ENCODE results near the gene DENND6B.

Gene DENND6B

DNA sequence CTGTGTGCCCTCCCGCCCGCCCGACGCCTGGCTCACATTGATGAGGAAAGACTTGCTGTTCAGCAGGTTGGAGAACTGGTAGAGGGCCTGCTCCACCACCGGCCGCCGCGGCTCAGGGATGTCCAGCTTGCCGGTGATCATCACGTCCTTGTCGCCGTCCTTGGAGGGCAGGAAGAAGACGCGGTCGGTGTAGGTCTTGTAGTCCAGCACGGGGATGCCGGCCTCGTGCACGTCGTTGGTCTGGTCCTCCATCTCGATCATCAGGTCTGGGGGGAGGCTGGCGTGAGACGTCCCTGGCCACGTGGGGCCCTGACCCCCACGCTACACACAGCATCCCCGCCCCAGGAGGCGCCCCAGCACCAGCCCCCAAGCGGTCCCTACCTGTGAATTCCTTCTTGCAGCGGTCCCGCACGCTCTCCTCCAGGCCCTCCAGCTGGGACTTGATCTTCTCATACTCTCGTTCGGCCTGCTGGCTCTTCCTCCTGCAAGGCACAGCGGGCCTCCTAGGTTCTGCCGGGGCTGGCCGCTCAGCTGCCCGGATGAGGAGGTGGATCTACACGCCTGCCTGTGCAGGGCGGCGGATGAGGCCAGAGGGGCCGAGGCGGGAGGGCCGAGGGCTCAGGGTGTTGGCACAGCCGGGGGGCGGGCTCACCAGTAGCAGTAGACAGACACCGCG lies 46.0 kb downstream of the DENND6B start:
- no peak overlapping the region for H3K4ac ChIP-seq (ENCODE audit: low read depth, low read length)
- no peak for DNase-seq
- no peak overlapping the region for H3K4me3 ChIP-seq (ENCODE audit: low read depth, low read length)
- H2BK12ac ChIP-seq (ENCODE audit: low read length), result peak overlapping the region; percentile 9
- no peak overlapping the region for H3K14ac ChIP-seq (ENCODE audit: low read length)
- H3K18ac ChIP-seq (ENCODE audit: low read length), result no peak overlapping the region
- no peak overlapping the region for H2AFZ ChIP-seq (ENCODE audit: insufficient read depth, low read length, poor library complexity)
- no peak overlapping the region for H4K8ac ChIP-seq (ENCODE audit: low read depth, low read length)
- no peak overlapping the region for H3K4me2 ChIP-seq (ENCODE audit: low read length)
- peaks cover 10% of the 10 kb centered on the region for H3K79me2 ChIP-seq (ENCODE audit: control insufficient read depth, insufficient read depth, low read length, poor library complexity)
- H3K27me3 ChIP-seq (ENCODE audit: insufficient read depth, low read length), result no peaks in the 10 kb centered on the region
- no peak overlapping the region for H2BK120ac ChIP-seq (ENCODE audit: insufficient read depth, low read length, poor library complexity)
- no peak overlapping the region for H3K9ac ChIP-seq (ENCODE audit: low read length)
- H2BK5ac ChIP-seq (ENCODE audit: low read depth, low read length, poor library complexity), result no peak overlapping the region
- peaks cover 78 to 88% of the 10 kb centered on the region in 2 experiments for H3K36me3 ChIP-seq (ENCODE audit: control insufficient read depth in 1 of 2, insufficient read depth in 2 of 2, low read length in 2 of 2)
- H3K9me3 ChIP-seq (ENCODE audit: insufficient read depth, low read depth, low read length), result peaks cover 4% of the 10 kb centered on the region
- peaks cover 12 to 18% of the 10 kb centered on the region in 2 experiments for H3K4me1 ChIP-seq (ENCODE audit: control insufficient read depth in 1 of 2, insufficient read depth in 2 of 2, low read length in 2 of 2)
- WGBS (ENCODE audit: extremely low coverage, insufficient coverage, insufficient read length), result no CpG with 5 or more reads among the region's 47 CpGs
- peak overlapping the region; percentile 98 for H4K91ac ChIP-seq (ENCODE audit: low read depth, low read length)
- no peak overlapping the region for H3K27ac ChIP-seq (ENCODE audit: low read depth, low read length)
- H4K12ac ChIP-seq (ENCODE audit: low read depth, low read length), result no peak overlapping the region
- peaks cover 15% of the 10 kb centered on the region for H3K79me1 ChIP-seq (ENCODE audit: low read length)
- H2AK5ac ChIP-seq (ENCODE audit: low read length), result no peak overlapping the region
- no peak overlapping the region for H3K23ac ChIP-seq (ENCODE audit: low read length)

DNA sequence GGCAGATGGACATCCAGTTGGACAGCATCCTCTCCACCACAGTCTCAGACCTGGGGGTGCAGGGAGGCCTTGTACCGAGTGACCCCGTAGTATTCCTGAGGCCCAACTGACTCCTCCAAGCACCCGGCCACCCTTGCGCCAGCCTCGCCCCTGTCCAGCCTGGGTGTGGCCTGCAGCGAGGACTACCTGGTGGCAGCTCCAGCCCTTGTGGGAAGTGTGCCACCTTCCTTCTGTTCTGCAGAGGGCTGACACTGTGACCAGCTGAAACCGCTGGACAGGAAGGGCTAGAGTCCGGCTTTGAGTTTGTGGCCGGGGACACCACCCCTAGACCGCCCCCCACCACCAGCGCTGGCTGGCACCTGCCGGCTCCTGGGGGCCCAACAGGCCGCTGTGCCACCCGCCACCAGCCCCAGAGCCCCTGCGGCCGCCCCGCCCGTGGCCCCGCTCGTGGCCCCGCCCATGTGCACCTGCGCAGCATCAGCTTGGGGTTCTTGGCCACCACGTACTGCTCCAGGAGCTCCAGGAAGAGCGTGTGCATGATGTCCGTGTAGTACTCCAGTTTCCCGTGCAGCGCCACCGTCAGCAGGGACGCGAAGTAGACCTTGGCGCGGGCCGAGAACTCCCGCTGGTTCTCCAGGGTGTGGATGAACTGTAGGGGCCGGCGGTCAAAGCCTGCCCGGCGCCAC lies 46.6 kb downstream of the DENND6B start:
- Histone ChIP-seq H2AFZ (ENCODE audit: insufficient read depth, low read length, poor library complexity) (no peak overlapping the region), H3K23ac (ENCODE audit: low read length) (no peak overlapping the region), H3K79me2 (ENCODE audit: control insufficient read depth, insufficient read depth, low read length, poor library complexity) (peaks cover 10% of the 10 kb centered on the region), H2BK5ac (ENCODE audit: low read depth, low read length, poor library complexity) (no peak overlapping the region), H3K18ac (ENCODE audit: low read length) (no peak overlapping the region), H3K27ac (ENCODE audit: low read depth, low read length) (no peak overlapping the region), H4K8ac (ENCODE audit: low read depth, low read length) (no peak overlapping the region), H3K27me3 (ENCODE audit: insufficient read depth, low read length) (no peaks in the 10 kb centered on the region), H3K4me3 (ENCODE audit: low read depth, low read length) (no peak overlapping the region), H3K79me1 (ENCODE audit: low read length) (peaks cover 15% of the 10 kb centered on the region), H2BK12ac (ENCODE audit: low read length) (no peak overlapping the region), H4K91ac (ENCODE audit: low read depth, low read length) (no peak overlapping the region), H2AK5ac (ENCODE audit: low read length) (no peak overlapping the region), H3K9ac (ENCODE audit: low read length) (no peak overlapping the region), H3K4me2 (ENCODE audit: low read length) (no peak overlapping the region), H3K14ac (ENCODE audit: low read length) (no peak overlapping the region), H3K4me1 (ENCODE audit: control insufficient read depth in 1 of 2, insufficient read depth in 2 of 2, low read length in 2 of 2) (peaks cover 12 to 23% of the 10 kb centered on the region in 2 experiments), H3K36me3 (ENCODE audit: control insufficient read depth in 1 of 2, insufficient read depth in 2 of 2, low read length in 2 of 2) (peaks cover 81 to 92% of the 10 kb centered on the region in 2 experiments), H4K12ac (ENCODE audit: low read depth, low read length) (no peak overlapping the region), H3K9me3 (ENCODE audit: insufficient read depth, low read depth, low read length) (peaks cover 5% of the 10 kb centered on the region), H2BK120ac (ENCODE audit: insufficient read depth, low read length, poor library complexity) (no peak overlapping the region), H3K4ac (ENCODE audit: low read depth, low read length) (no peak overlapping the region)
- DNase-seq, result no peak
- no CpG with 5 or more reads among the region's 38 CpGs for WGBS (ENCODE audit: extremely low coverage, insufficient coverage, insufficient read length)

DNA sequence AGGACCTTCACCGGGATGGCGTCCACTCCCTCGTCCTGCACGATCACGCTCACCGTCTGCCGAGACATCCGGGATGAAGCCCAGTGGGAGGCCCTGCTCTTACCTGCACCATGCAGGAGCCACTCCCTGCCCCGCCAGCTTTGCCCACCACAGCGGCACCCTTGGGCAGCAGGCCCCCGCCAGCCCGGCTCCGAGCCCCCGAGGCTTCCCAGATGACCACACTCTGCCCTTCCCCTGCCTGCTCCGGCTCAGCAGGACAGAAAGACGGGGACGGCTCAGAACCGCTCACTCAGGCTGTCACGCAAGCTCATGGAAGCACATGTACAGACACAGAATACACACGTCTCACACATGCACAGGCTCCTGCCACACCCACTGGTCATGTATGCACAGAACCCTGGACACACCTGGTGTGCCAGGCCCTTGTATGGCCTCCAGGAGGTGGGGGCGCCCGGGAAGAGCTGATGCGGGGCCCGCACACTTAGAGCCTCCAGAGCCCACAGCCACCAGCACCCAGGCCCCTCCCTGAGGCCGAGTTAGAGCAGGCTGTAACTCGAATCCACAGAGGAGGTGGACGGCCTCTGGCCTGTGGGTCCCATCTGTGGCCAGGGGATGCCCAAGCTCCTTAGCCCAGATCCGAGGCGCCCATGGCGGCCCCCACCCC lies 47.7 kb downstream of the DENND6B start:
- no peak overlapping the region for H2BK5ac ChIP-seq (ENCODE audit: low read depth, low read length, poor library complexity)
- no peak overlapping the region for H3K4me2 ChIP-seq (ENCODE audit: low read length)
- no peaks in the 10 kb centered on the region for H3K27me3 ChIP-seq (ENCODE audit: insufficient read depth, low read length)
- H3K79me2 ChIP-seq (ENCODE audit: control insufficient read depth, insufficient read depth, low read length, poor library complexity), result peaks cover 10% of the 10 kb centered on the region
- no peak overlapping the region for H2BK120ac ChIP-seq (ENCODE audit: insufficient read depth, low read length, poor library complexity)
- H3K4ac ChIP-seq (ENCODE audit: low read depth, low read length), result no peak overlapping the region
- no peak overlapping the region for H4K8ac ChIP-seq (ENCODE audit: low read depth, low read length)
- no peak overlapping the region for H3K27ac ChIP-seq (ENCODE audit: low read depth, low read length)
- H3K36me3 ChIP-seq (ENCODE audit: control insufficient read depth in 1 of 2, insufficient read depth in 2 of 2, low read length in 2 of 2), result peaks cover 84 to 90% of the 10 kb centered on the region in 2 experiments
- H3K4me1 ChIP-seq (ENCODE audit: control insufficient read depth in 1 of 2, insufficient read depth in 2 of 2, low read length in 2 of 2), result peaks cover 16 to 26% of the 10 kb centered on the region in 2 experiments
- H3K23ac ChIP-seq (ENCODE audit: low read length), result no peak overlapping the region
- H3K9ac ChIP-seq (ENCODE audit: low read length), result no peak overlapping the region
- no peak overlapping the region for H2AK5ac ChIP-seq (ENCODE audit: low read length)
- H3K79me1 ChIP-seq (ENCODE audit: low read length), result peaks cover 15% of the 10 kb centered on the region
- no peak overlapping the region for H3K14ac ChIP-seq (ENCODE audit: low read length)
- peaks cover 5% of the 10 kb centered on the region for H3K9me3 ChIP-seq (ENCODE audit: insufficient read depth, low read depth, low read length)
- no peak overlapping the region for H3K4me3 ChIP-seq (ENCODE audit: low read depth, low read length)
- no peak overlapping the region for H4K12ac ChIP-seq (ENCODE audit: low read depth, low read length)
- no peak overlapping the region for H3K18ac ChIP-seq (ENCODE audit: low read length)
- H4K91ac ChIP-seq (ENCODE audit: low read depth, low read length), result no peak overlapping the region
- peak; percentile 84 to 85 for DNase-seq
- no peak overlapping the region for H2BK12ac ChIP-seq (ENCODE audit: low read length)
- WGBS (ENCODE audit: extremely low coverage, insufficient coverage, insufficient read length), result no CpG with 5 or more reads among the region's 30 CpGs
- H2AFZ ChIP-seq (ENCODE audit: insufficient read depth, low read length, poor library complexity), result no peak overlapping the region

DNA sequence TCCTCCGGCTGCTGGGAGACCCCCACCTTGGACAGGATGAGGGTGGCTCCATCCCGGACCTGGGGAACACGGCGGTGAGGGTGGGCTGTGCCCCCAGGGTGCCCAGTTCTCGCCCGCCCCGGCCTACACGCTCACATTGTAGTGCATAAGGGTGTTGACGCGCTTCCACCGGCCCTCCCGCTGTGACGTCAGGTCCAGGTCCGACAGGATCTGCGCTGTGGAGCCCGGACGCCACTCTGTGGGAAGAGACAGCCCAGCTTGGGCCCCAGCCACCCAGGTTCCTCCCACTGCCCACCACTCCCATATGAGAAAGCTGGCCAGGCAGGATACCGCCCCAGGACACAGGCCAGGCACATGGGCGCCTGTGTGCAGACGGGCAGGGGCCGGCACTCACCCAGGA lies 48.4 kb downstream of the DENND6B start:
- DNase-seq, result peak; percentile 70 to 73
- peaks cover 10% of the 10 kb centered on the region for H3K79me2 ChIP-seq (ENCODE audit: control insufficient read depth, insufficient read depth, low read length, poor library complexity)
- H2AFZ ChIP-seq (ENCODE audit: insufficient read depth, low read length, poor library complexity), result no peak overlapping the region
- H3K9me3 ChIP-seq (ENCODE audit: insufficient read depth, low read depth, low read length), result peaks cover 5% of the 10 kb centered on the region
- H3K9ac ChIP-seq (ENCODE audit: low read length), result no peak overlapping the region
- H3K14ac ChIP-seq (ENCODE audit: low read length), result no peak overlapping the region
- no peak overlapping the region for H3K23ac ChIP-seq (ENCODE audit: low read length)
- no peak overlapping the region for H2BK5ac ChIP-seq (ENCODE audit: low read depth, low read length, poor library complexity)
- no peak overlapping the region for H3K18ac ChIP-seq (ENCODE audit: low read length)
- H4K12ac ChIP-seq (ENCODE audit: low read depth, low read length), result no peak overlapping the region
- WGBS (ENCODE audit: extremely low coverage, insufficient coverage, insufficient read length), result no CpG with 5 or more reads among the region's 21 CpGs
- H3K79me1 ChIP-seq (ENCODE audit: low read length), result peaks cover 15% of the 10 kb centered on the region
- peaks cover 16 to 26% of the 10 kb centered on the region in 2 experiments for H3K4me1 ChIP-seq (ENCODE audit: control insufficient read depth in 1 of 2, insufficient read depth in 2 of 2, low read length in 2 of 2)
- H3K4me2 ChIP-seq (ENCODE audit: low read length), result no peak overlapping the region
- H3K27ac ChIP-seq (ENCODE audit: low read depth, low read length), result no peak overlapping the region
- no peak overlapping the region for H4K91ac ChIP-seq (ENCODE audit: low read depth, low read length)
- no peak overlapping the region for H2BK12ac ChIP-seq (ENCODE audit: low read length)
- no peak overlapping the region for H2AK5ac ChIP-seq (ENCODE audit: low read length)
- H3K36me3 ChIP-seq (ENCODE audit: control insufficient read depth in 1 of 2, insufficient read depth in 2 of 2, low read length in 2 of 2), result peaks cover 83 to 87% of the 10 kb centered on the region in 2 experiments
- no peak overlapping the region for H3K4ac ChIP-seq (ENCODE audit: low read depth, low read length)
- no peak overlapping the region for H3K4me3 ChIP-seq (ENCODE audit: low read depth, low read length)
- H4K8ac ChIP-seq (ENCODE audit: low read depth, low read length), result no peak overlapping the region
- H3K27me3 ChIP-seq (ENCODE audit: insufficient read depth, low read length), result no peaks in the 10 kb centered on the region
- H2BK120ac ChIP-seq (ENCODE audit: insufficient read depth, low read length, poor library complexity), result no peak overlapping the region

Measured in trophoblast cell (in vitro differentiated cells and primary cell).